HG02884 (cell line): Measurements from ENCODE around the gene HCLS1.
"Not testable (repeated sequence)": the region's sequence is repeated elsewhere in the genome, so short reads cannot be mapped to it uniquely, and the experiment has no call there.

Experiments
- ATAC-seq: cut with Tn5 transposase; IDR thresholded peaks from one replicate; pipeline ENCODE4 v1.9.1; 2021; ENCODE audit warnings: mild to moderate bottlenecking, moderate library complexity; ENCODE audit not compliant: unreplicated experiment

HCLS1 gene

GRCh38 chr3:121660356-121661171 is at the start of gene HCLS1:
TSS of gene HCLS1 (minus strand) at chr3:121660903. CDS start at chr3:121658347, 2,556 bp downstream.
- ATAC-seq, result peak; percentile 88

- ATAC-seq, result no peak
These were observed 49.6 kb upstream of the HCLS1 start for GRCh38 chr3:121710347-121710746.

- no peak for ATAC-seq
These were observed 47.0 kb upstream of the HCLS1 start for GRCh38 chr3:121707531-121708273.

- no peak for ATAC-seq
These were observed 44.8 kb upstream of the HCLS1 start for GRCh38 chr3:121705541-121705940.

- no peak for ATAC-seq
These were observed 43.3 kb upstream of the HCLS1 start for GRCh38 chr3:121703973-121704372.

GRCh38 chr3:121698901-121699300 is 38.2 kb upstream of the HCLS1 start:
- ATAC-seq, result no peak

- no peak for ATAC-seq
These were observed 37.8 kb upstream of the HCLS1 start for GRCh38 chr3:121698476-121698875.

GRCh38 chr3:121696186-121696585 is 35.5 kb upstream of the HCLS1 start:
- no peak for ATAC-seq

GRCh38 chr3:121692010-121692699 is 31.5 kb upstream of the HCLS1 start:
- ATAC-seq, result no peak

GRCh38 chr3:121690777-121691405 is 30.2 kb upstream of the HCLS1 start:
- ATAC-seq, result no peak

- not testable (repeated sequence) for ATAC-seq
These were observed 28.0 kb upstream of the HCLS1 start for GRCh38 chr3:121688747-121689146.

- no peak for ATAC-seq
These were observed 21.1 kb upstream of the HCLS1 start for GRCh38 chr3:121681792-121682191.

- no peak for ATAC-seq
These were observed 16.4 kb upstream of the HCLS1 start for GRCh38 chr3:121677141-121677540.

- ATAC-seq, result no peak
These were observed 10.0 kb upstream of the HCLS1 start for GRCh38 chr3:121670676-121671075.

GRCh38 chr3:121667333-121667732 is 6.6 kb upstream of the HCLS1 start:
- no peak for ATAC-seq

- no peak for ATAC-seq
These were observed 4.8 kb upstream of the HCLS1 start for GRCh38 chr3:121665488-121665887.

- no peak for ATAC-seq
These were observed 2.6 kb upstream of the HCLS1 start for GRCh38 chr3:121663171-121663847.

GRCh38 chr3:121662742-121663141 is 2.0 kb upstream of the HCLS1 start:
- ATAC-seq, result no peak

GRCh38 chr3:121661376-121661775 is 673 bp upstream of the HCLS1 start:
- ATAC-seq, result no peak

- ATAC-seq, result no peak
These were observed 1.1 kb downstream of the HCLS1 start for GRCh38 chr3:121659586-121659985.
